OCI-LY3 (cell line): ENCODE results near the gene TET1.

ENCODE experiments used
- EZH2phosphoT487 ChIP-seq: fragments of 200-600 bp; shearing (Covaris generic); IDR thresholded peaks from 2 replicates; pipeline ENCODE4 v1.6.1; 2018; ENCODE audit warnings: antibody characterized with exemption, mixed run types, low read depth
- TF ChIP-seq, protein P1 (sequence below): fragments of 200-600, 300-600 bp; sonication (generic); IDR thresholded peaks from 2 replicates; pipeline ENCODE4 v1.5.1; 2014; ENCODE audit warnings: antibody characterized with exemption, low read length, low read depth

DNA sequence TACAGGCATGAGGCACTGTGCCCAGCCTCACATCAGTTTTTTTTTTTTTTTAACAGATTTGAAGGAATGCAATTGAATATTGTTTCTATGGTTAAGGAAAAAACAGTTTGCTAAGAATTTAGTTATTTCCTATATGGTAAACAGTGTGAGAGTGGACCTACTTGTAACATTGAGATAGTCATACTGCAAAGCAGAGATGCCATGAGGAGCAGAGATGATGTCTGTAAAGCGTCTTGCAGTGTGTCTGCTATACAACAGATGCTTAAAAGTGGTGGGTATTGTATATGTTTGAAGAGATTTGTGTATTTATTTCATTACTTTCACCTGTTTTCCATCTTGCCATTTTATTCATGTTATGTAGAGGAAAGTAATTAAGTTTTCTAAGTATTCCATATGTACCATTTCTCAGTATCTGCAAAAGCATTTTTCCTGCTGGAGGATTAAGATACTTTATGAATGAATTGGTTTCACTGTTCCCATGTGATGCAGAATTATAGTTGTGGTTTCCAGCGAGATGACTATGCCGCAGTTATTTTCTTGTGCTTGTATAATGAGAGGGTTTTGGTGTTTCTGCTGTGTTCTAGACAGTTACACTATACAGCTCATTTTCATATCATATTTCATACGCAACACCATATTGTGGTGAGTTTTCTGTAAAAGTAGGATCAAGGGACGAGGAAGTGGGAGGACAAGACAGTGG, 26.6 kb downstream of the TET1 start:
- TF ChIP-seq, protein P1, sequence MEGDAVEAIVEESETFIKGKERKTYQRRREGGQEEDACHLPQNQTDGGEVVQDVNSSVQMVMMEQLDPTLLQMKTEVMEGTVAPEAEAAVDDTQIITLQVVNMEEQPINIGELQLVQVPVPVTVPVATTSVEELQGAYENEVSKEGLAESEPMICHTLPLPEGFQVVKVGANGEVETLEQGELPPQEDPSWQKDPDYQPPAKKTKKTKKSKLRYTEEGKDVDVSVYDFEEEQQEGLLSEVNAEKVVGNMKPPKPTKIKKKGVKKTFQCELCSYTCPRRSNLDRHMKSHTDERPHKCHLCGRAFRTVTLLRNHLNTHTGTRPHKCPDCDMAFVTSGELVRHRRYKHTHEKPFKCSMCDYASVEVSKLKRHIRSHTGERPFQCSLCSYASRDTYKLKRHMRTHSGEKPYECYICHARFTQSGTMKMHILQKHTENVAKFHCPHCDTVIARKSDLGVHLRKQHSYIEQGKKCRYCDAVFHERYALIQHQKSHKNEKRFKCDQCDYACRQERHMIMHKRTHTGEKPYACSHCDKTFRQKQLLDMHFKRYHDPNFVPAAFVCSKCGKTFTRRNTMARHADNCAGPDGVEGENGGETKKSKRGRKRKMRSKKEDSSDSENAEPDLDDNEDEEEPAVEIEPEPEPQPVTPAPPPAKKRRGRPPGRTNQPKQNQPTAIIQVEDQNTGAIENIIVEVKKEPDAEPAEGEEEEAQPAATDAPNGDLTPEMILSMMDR = no peak
- no peak for TF ChIP-seq EZH2phosphoT487
